HepG2 (cell line): ENCODE data around the gene GDPGP1. TPM values are rescaled to one million over a fixed set of nuclear protein-coding genes. Genes with fewer than 3 reads are reported as not detected.

Source experiments
- ATF7 ChIP-seq, 2 experiments: fragments of 450-650 bp in 1 of 2; sonication (generic) in 1 of 2; formaldehyde crosslinking in 1 of 2; IDR thresholded peaks; 2 replicates each; pipeline versions ENCODE4 v1.4.0 to v1.6.1; 2016 to 2020; ENCODE audit warnings: antibody characterized with exemption in 1 of 2, mild to moderate bottlenecking in 1 of 2, missing genetic modification reagents in 1 of 2
- ELF3 ChIP-seq: IDR thresholded peaks from 2 replicates; pipeline ENCODE4 v1.6.1; 2016; ENCODE audit warnings: missing genetic modification reagents, missing compliant biosample characterization
- FOXK2 ChIP-seq: fragments of 450-650 bp; IDR thresholded peaks from 2 replicates; pipeline ENCODE4 v1.6.1; 2016
- GTF3A ChIP-seq: sonication (generic); formaldehyde crosslinking; conservative IDR thresholded peaks from 2 replicates; pipeline ENCODE4 v1.4.0; 2020; ENCODE audit warnings: mild to moderate bottlenecking, missing genetic modification reagents
- JUN ChIP-seq: sonication (generic); formaldehyde crosslinking; IDR thresholded peaks from 2 replicates; pipeline ENCODE4 v1.4.0; 2020; ENCODE audit warnings: mild to moderate bottlenecking, missing genetic modification reagents
- NFE2L2 ChIP-seq: fragments of 150-350 bp; IDR thresholded peaks from 2 replicates; pipeline ENCODE4 v1.6.1; 2014; ENCODE audit warnings: low read length
- RFX1 ChIP-seq: fragments of 450-650 bp; IDR thresholded peaks from 2 replicates; pipeline ENCODE4 v1.6.1; 2017
- YEATS4 ChIP-seq: sonication (generic); formaldehyde crosslinking; IDR thresholded peaks from 2 replicates; pipeline ENCODE4 v1.4.0; 2020; ENCODE audit warnings: missing genetic modification reagents, borderline replicate concordance
- ZNF441 ChIP-seq: sonication (generic); formaldehyde crosslinking; IDR thresholded peaks from 2 replicates; pipeline ENCODE4 v1.7.0; 2021; ENCODE audit warnings: missing genetic modification reagents, borderline replicate concordance
- ZNF605 ChIP-seq: sonication (generic); formaldehyde crosslinking; IDR thresholded peaks from 2 replicates; pipeline ENCODE4 v1.8.0; 2022; ENCODE audit warnings: mild to moderate bottlenecking, missing genetic modification reagents
- ZNF709 ChIP-seq: sonication (generic); formaldehyde crosslinking; IDR thresholded peaks from 2 replicates; pipeline ENCODE4 v1.5.0; 2020; ENCODE audit warnings: mild to moderate bottlenecking, missing genetic modification reagents
- polyA plus RNA-seq, 8 experiments: library from polyadenylated mRNA; depleted of rRNA in 3 of 8; stranded (reverse) in 7 of 8; unstranded in 1 of 8; fragments of >200 nt; fragmentation: Illumina TruSeq in 4 of 8; extraction: Trizol in 4 of 8; gene quantifications; 2 replicates each; pipeline versions ENCODE4 v1.2.1 to v1.2.3, GENCODE V29; 2011 to 2016; ENCODE audit warnings: low read depth in 4 of 8, missing spikeins in 1 of 8, mixed read lengths in 1 of 8; ENCODE audit not compliant: insufficient read depth in 1 of 8
- total RNA-seq, 5 experiments: library from RNA; depleted of rRNA; stranded (reverse); fragments of >200 nt; fragmentation: Illumina TruSeq; extraction: Trizol; gene quantifications; 2 replicates each; pipeline ENCODE4 v1.2.3, GENCODE V29; 2016; ENCODE audit warnings: low read depth in 1 of 5
- TF ChIP-seq, protein P1 (sequence below): sonication (generic); formaldehyde crosslinking; IDR thresholded peaks from 2 replicates; pipeline ENCODE4 v1.5.1; 2020; ENCODE audit warnings: mild to moderate bottlenecking, missing genetic modification reagents
- TF ChIP-seq, protein P2 (sequence below): sonication (generic); formaldehyde crosslinking; IDR thresholded peaks from 2 replicates; pipeline ENCODE4 v1.5.1; 2020; ENCODE audit warnings: mild to moderate bottlenecking, moderate library complexity, missing genetic modification reagents
- TF ChIP-seq, protein P3 (sequence below), 2 experiments: fragments of 450-650 bp in 1 of 2; sonication (generic) in 1 of 2; formaldehyde crosslinking in 1 of 2; IDR thresholded peaks; 2 replicates each; pipeline versions ENCODE4 v1.6.1 to v1.8.0; 2016 to 2022; ENCODE audit warnings: antibody characterized with exemption in 1 of 2, mild to moderate bottlenecking in 1 of 2, missing genetic modification reagents in 1 of 2

The GDPGP1 gene
- total and polyA plus RNA-seq, 2 of the 13 experiments (the other 11 are each of a cell fraction or from before 2014, with no cell fraction given) = 1.5 to 4.3 TPM

DNA sequence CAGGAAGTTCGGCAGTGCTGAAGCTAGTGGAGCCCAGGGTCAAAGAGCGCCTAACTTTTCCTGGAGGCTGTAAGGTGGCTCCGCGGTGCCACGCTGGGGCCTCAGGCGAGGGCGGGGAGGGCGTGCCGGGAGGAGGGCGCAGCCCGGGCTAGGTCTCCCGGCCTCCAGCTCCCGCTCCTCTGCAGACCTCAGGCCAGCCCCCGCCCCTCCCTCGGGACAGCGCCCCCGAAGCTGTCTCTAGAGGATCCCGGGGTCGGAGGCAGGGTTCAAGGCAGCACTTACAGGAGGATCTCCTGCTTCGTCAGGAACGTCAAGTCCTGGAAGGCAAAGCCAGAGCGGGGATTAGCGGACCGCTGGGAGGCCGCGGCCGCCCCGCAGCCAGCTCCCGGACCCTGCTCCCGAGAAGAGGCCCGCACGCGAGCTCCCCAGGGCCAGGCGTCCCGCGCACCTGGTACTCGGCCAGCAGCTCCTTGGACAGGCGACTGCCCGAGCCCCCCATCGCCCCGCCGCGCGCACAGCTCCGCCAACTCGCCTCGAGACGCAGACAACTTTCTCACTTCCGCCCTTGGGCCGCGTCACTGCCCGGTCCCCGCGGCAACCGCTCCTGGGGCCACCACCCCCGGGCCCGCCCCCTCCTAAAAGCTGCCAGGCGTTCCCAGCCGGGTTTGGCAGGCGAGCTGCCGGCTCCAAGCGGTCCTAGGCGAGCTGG is 468 bp upstream of the GDPGP1 start, which contains the start of gene CIB1 (continued):
- TF ChIP-seq, protein P1, sequence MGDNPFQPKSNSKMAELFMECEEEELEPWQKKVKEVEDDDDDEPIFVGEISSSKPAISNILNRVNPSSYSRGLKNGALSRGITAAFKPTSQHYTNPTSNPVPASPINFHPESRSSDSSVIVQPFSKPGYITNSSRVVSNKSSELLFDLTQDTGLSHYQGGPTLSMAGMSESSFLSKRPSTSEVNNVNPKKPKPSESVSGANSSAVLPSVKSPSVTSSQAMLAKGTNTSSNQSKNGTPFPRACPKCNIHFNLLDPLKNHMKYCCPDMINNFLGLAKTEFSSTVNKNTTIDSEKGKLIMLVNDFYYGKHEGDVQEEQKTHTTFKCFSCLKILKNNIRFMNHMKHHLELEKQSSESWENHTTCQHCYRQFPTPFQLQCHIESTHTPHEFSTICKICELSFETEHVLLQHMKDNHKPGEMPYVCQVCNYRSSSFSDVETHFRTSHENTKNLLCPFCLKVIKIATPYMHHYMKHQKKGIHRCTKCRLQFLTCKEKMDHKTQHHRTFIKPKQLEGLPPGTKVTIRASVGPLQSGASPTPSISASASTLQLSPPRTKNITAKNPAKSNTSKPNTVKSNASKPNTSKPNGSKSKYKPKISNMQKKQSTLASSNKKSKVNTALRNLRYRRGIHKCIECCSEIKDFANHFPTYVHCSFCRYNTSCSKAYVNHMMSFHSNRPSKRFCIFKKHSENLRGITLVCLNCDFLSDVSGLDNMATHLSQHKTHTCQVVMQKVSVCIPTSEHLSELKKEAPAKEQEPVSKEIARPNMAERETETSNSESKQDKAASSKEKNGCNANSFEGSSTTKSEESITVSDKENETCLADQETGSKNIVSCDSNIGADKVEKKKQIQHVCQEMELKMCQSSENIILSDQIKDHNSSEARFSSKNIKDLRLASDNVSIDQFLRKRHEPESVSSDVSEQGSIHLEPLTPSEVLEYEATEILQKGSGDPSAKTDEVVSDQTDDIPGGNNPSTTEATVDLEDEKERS (CRISPR knock-in tag) = peak; percentile 69; the same call in 1 of the 2 replicates
- TF ChIP-seq ZNF605 (CRISPR knock-in tag) (peak; percentile 83), ELF3 (CRISPR knock-in tag) (0 out of 2 replicates have a peak, but pooled peaks have one; percentile 64), RFX1 (peak; percentile 65; the same call in 1 of the 2 replicates), ZNF441 (CRISPR knock-in tag) (peak; percentile 71; the same call in 1 of the 2 replicates), NFE2L2 (no peak), ATF7 (IDR thresholded peaks at IDR 0.05) (no peak), ATF7 (CRISPR knock-in tag; IDR thresholded peaks at IDR 0.05) (no peak), FOXK2 (no peak), GTF3A (CRISPR knock-in tag) (0 out of 2 replicates have a peak, but pooled peaks have one; percentile 15), YEATS4 (CRISPR knock-in tag) (peak; percentile 53; the same call in 1 of the 2 replicates), ZNF709 (CRISPR knock-in tag) (no peak; the same call in 1 of the 2 replicates), JUN (no peak)
- TF ChIP-seq, protein P2, sequence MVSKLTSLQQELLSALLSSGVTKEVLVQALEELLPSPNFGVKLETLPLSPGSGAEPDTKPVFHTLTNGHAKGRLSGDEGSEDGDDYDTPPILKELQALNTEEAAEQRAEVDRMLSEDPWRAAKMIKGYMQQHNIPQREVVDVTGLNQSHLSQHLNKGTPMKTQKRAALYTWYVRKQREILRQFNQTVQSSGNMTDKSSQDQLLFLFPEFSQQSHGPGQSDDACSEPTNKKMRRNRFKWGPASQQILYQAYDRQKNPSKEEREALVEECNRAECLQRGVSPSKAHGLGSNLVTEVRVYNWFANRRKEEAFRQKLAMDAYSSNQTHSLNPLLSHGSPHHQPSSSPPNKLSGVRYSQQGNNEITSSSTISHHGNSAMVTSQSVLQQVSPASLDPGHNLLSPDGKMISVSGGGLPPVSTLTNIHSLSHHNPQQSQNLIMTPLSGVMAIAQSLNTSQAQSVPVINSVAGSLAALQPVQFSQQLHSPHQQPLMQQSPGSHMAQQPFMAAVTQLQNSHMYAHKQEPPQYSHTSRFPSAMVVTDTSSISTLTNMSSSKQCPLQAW (CRISPR knock-in tag) = peak; percentile 56
- TF ChIP-seq, protein P3, sequence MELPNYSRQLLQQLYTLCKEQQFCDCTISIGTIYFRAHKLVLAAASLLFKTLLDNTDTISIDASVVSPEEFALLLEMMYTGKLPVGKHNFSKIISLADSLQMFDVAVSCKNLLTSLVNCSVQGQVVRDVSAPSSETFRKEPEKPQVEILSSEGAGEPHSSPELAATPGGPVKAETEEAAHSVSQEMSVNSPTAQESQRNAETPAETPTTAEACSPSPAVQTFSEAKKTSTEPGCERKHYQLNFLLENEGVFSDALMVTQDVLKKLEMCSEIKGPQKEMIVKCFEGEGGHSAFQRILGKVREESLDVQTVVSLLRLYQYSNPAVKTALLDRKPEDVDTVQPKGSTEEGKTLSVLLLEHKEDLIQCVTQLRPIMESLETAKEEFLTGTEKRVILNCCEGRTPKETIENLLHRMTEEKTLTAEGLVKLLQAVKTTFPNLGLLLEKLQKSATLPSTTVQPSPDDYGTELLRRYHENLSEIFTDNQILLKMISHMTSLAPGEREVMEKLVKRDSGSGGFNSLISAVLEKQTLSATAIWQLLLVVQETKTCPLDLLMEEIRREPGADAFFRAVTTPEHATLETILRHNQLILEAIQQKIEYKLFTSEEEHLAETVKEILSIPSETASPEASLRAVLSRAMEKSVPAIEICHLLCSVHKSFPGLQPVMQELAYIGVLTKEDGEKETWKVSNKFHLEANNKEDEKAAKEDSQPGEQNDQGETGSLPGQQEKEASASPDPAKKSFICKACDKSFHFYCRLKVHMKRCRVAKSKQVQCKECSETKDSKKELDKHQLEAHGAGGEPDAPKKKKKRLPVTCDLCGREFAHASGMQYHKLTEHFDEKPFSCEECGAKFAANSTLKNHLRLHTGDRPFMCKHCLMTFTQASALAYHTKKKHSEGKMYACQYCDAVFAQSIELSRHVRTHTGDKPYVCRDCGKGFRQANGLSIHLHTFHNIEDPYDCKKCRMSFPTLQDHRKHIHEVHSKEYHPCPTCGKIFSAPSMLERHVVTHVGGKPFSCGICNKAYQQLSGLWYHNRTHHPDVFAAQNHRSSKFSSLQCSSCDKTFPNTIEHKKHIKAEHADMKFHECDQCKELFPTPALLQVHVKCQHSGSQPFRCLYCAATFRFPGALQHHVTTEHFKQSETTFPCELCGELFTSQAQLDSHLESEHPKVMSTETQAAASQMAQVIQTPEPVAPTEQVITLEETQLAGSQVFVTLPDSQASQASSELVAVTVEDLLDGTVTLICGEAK (IDR thresholded peaks at IDR 0.05) = no peak
- TF ChIP-seq, protein P3 (CRISPR knock-in tag; IDR thresholded peaks at IDR 0.05) = peak; percentile 35; the same call in 1 of the 2 replicates
